Measurements from ENCODE around the gene PDLIM7.
"Not testable (repeated sequence)": the region's sequence is repeated elsewhere in the genome, so short reads cannot be mapped to it uniquely, and the experiment has no call there.

Gene PDLIM7

GRCh38 chr5:177489119-177489716 lies 8.2 kb downstream of the PDLIM7 start:
- ChIA-PET CTCF (interaction anchor here (0.9 to 16.4 kb wide), 6 partner anchors 11 to 33 kb away, joined by 3 to 261 read pairs (median 5); partner anchors contain the start of gene DBN1), POLR2A (interaction anchor here (2.0 to 15.7 kb wide), 2 partner anchors 9 to 11 kb away, joined by 7 to 401 read pairs; partner anchors contain the start of genes DBN1 and PDLIM7)
- TF ChIP-seq CTCF (IDR thresholded peaks at IDR 0.05; ENCODE audit: insufficient read depth, low read length, missing control alignments): peak; percentile 29
- H3K4me3 ChIP-seq (ENCODE audit: low read depth, low read length): no peak overlapping the region
- no peak for DNase-seq (ENCODE audit: low read depth, low spot score)

GRCh38 chr5:177487975-177488374 lies 9.4 kb downstream of the PDLIM7 start:
- ChIA-PET CTCF (interaction anchor here (2.1 to 16.4 kb wide), 2 partner anchors 12 to 13 kb away, joined by 9 to 261 read pairs; partner anchors contain the start of gene DBN1), POLR2A (interaction anchor here (2.0 to 15.7 kb wide), 2 partner anchors 10 kb away, joined by 7 to 401 read pairs; partner anchors contain the start of genes DBN1 and PDLIM7)
- DNase-seq (ENCODE audit: low read depth, low spot score): no peak
- TF ChIP-seq CTCF (IDR thresholded peaks at IDR 0.05; ENCODE audit: insufficient read depth, low read length, missing control alignments): no peak
- no peak overlapping the region for H3K4me3 ChIP-seq (ENCODE audit: low read depth, low read length)

GRCh38 chr5:177487144-177487543 lies 10.3 kb downstream of the PDLIM7 start:
- ChIA-PET POLR2A (interaction anchor here (0.7 to 15.7 kb wide), 2 partner anchors 9 kb away, joined by 3 to 401 read pairs; partner anchors contain the start of gene DBN1), CTCF (interaction anchor here (0.8 to 2.1 kb wide), 2 partner anchors 8 to 14 kb away, joined by 3 to 9 read pairs; no protein-coding TSS in a partner anchor)
- no peak for TF ChIP-seq CTCF (IDR thresholded peaks at IDR 0.05; ENCODE audit: insufficient read depth, low read length, missing control alignments)
- DNase-seq (ENCODE audit: low read depth, low spot score): no peak
- no peak overlapping the region for H3K4me3 ChIP-seq (ENCODE audit: low read depth, low read length)

- no peak for TF ChIP-seq CTCF (IDR thresholded peaks at IDR 0.05; ENCODE audit: insufficient read depth, low read length, missing control alignments)
- ChIA-PET CTCF (interaction anchor here (0.8 to 1.1 kb wide), 2 partner anchors 8 to 9 kb away, joined by 3 to 4 read pairs; no protein-coding TSS in a partner anchor), POLR2A (interaction anchor here (0.8 to 15.7 kb wide), 2 partner anchors 8 to 11 kb away, joined by 3 to 401 read pairs; partner anchors contain the start of genes DBN1 and PDLIM7)
- no peak for DNase-seq (ENCODE audit: low read depth, low spot score)
- H3K4me3 ChIP-seq (ENCODE audit: low read depth, low read length): no peak overlapping the region
These were observed 11.1 kb downstream of the PDLIM7 start for GRCh38 chr5:177486256-177486655.

GRCh38 chr5:177485753-177486152 lies 11.7 kb downstream of the PDLIM7 start:
- H3K4me3 ChIP-seq (ENCODE audit: low read depth, low read length); DNase-seq (ENCODE audit: low read depth, low spot score): not testable (repeated sequence)
- ChIA-PET CTCF (interaction anchor here (1.1 to 1.4 kb wide), 3 partner anchors 9 to 16 kb away, joined by 3 to 4 read pairs (median 3); partner anchors contain the start of gene PDLIM7), POLR2A (interaction anchor here (15.8 kb wide), 1 partner anchor 8 kb away, joined by 401 read pairs; the partner anchor contains the start of gene PDLIM7)

- no peak for DNase-seq (ENCODE audit: low read depth, low spot score)
- CTCF ChIA-PET: interaction anchor here (1.1 to 1.4 kb wide), 3 partner anchors 9 to 16 kb away, joined by 3 to 4 read pairs (median 3); partner anchors contain the start of gene PDLIM7
- POLR2A ChIA-PET: interaction anchor here (0.7 to 15.8 kb wide), 3 partner anchors 9 to 40 kb away, joined by 3 to 401 read pairs (median 3); partner anchors contain the start of gene PDLIM7
- no peak for TF ChIP-seq CTCF (IDR thresholded peaks at IDR 0.05; ENCODE audit: insufficient read depth, low read length, missing control alignments)
- no peak overlapping the region for H3K4me3 ChIP-seq (ENCODE audit: low read depth, low read length)
These were observed 12.4 kb downstream of the PDLIM7 start for GRCh38 chr5:177484902-177485549.
